K562 (cell line): Measurements from ENCODE around the gene KCNH2. TPM values are rescaled to one million over a fixed set of nuclear protein-coding genes. Genes with fewer than 3 reads are reported as not detected.

Source experiments
- ATAC-seq: fragments of 200-7000 bp; cut with Tn5 transposase; 3 replicates; pipeline ENCODE4 v1.9.1; 2020; ENCODE audit warnings: moderate library complexity
- BruUV-seq: library from RNA; stranded (reverse); fragments of 400-500 nt; replicated peaks from 2 replicates; lab custom pipeline; 2021; lab: Mats Ljungman, UMichigan
- CTCF ChIA-PET: fragments of 300-600 bp; formaldehyde crosslinking; extraction: SDS; loops from one replicate; lab custom pipeline; 2021; ENCODE audit warnings: low intra/inter-chr PET ratio; lab: Yijun Ruan, JAX
- POLR2A ChIA-PET: fragments of 300-600, 350-650 bp; sonication (Branson Sonifier 250); formaldehyde crosslinking; extraction: SDS; loops from one replicate; lab custom pipeline; 2021; ENCODE audit warnings: antibody characterized with exemption, inconsistent platforms; lab: Yijun Ruan, JAX
- DNase-seq, 4 experiments: peaks; one replicate each; pipeline versions ENCODE4 v3.0.0 to v3.0.0-alpha.2; 2011 to 2018; ENCODE audit warnings: low spot score in 3 of 4, mixed read lengths in 3 of 4; ENCODE audit errors: extremely low read depth in 1 of 4
- FAIRE-seq: peaks from 2 replicates; lab custom pipeline; 2011; peaks lifted over from hg19 to GRCh38; lab: Jason Lieb, UNC
- H2AFZ ChIP-seq: 2 replicates; pipeline ENCODE4 v1.6.0; 2011; ENCODE audit warnings: low read depth, low read length, control low read depth, inconsistent platforms
- H3K27ac ChIP-seq: fragments of 200-600 bp; 3 replicates; pipeline ENCODE4 v1.8.0; 2011; ENCODE audit warnings: low read depth, mild to moderate bottlenecking, control low read depth, inconsistent platforms, low read length, moderate library complexity, mixed read lengths; ENCODE audit errors: extremely low read depth
- H3K27me3 ChIP-seq, 2 experiments: fragments of 300-600 bp in 1 of 2; 2 replicates in 1 of 2; 3 replicates in 1 of 2; pipeline versions ENCODE4 v1.6.0 to v1.8.0; 2011; ENCODE audit warnings: inconsistent platforms in 2 of 2, low read length in 2 of 2, mild to moderate bottlenecking in 1 of 2, mixed read lengths in 1 of 2, moderate library complexity in 1 of 2; ENCODE audit not compliant: control insufficient read depth in 2 of 2, insufficient read depth in 2 of 2
- H3K36me3 ChIP-seq: fragments of 300-600 bp; 3 replicates; pipeline ENCODE4 v1.8.0; 2011; ENCODE audit warnings: mild to moderate bottlenecking, low read length, inconsistent platforms; ENCODE audit not compliant: control insufficient read depth, insufficient read depth
- H3K4me1 ChIP-seq, 2 experiments: fragments of 200-600 bp in 1 of 2; replicated peaks in 1 of 2; 2 replicates in 1 of 2; 3 replicates in 1 of 2; pipeline versions ENCODE4 v1.5.1 to v1.8.0; 2011; ENCODE audit warnings: inconsistent platforms in 2 of 2, low read length in 2 of 2, mild to moderate bottlenecking in 1 of 2, mixed read lengths in 1 of 2, moderate library complexity in 1 of 2; ENCODE audit not compliant: control insufficient read depth in 2 of 2, insufficient read depth in 2 of 2
- H3K4me2 ChIP-seq: 2 replicates; pipeline ENCODE4 v1.6.1; 2011; ENCODE audit warnings: low read length, control low read depth, inconsistent platforms, mixed read lengths; ENCODE audit not compliant: insufficient read depth
- H3K4me3 ChIP-seq: fragments of 200-600 bp; sonication (generic), shearing (Covaris generic); 2 replicates; pipeline ENCODE4 v1.5.1; 2016; ENCODE audit warnings: control low read depth, inconsistent platforms
- H3K79me2 ChIP-seq: fragments of 200-600 bp; 3 replicates; pipeline ENCODE4 v1.8.0; 2011; ENCODE audit warnings: low read length, inconsistent platforms; ENCODE audit not compliant: control insufficient read depth, insufficient read depth
- H3K9ac ChIP-seq, 2 experiments: 2 replicates each; pipeline versions ENCODE4 v1.6.0 to v1.6.1; 2011; ENCODE audit warnings: low read depth in 2 of 2, low read length in 2 of 2, control low read depth in 1 of 2, inconsistent platforms in 1 of 2, mild to moderate bottlenecking in 1 of 2, mixed read lengths in 1 of 2; ENCODE audit not compliant: insufficient read depth in 1 of 2
- H3K9me1 ChIP-seq: one replicate; pipeline ENCODE4 v1.6.0; 2011; ENCODE audit warnings: inconsistent platforms, mild to moderate bottlenecking, low read length, moderate library complexity; ENCODE audit not compliant: control insufficient read depth, insufficient read depth
- H3K9me3 ChIP-seq: replicated peaks from 2 replicates; pipeline ENCODE4 v1.5.1; 2011; ENCODE audit warnings: low read depth, low read length, inconsistent platforms; ENCODE audit not compliant: control insufficient read depth, insufficient read depth
- H4K20me1 ChIP-seq: replicated peaks from 2 replicates; pipeline ENCODE4 v1.6.1; 2011; ENCODE audit warnings: low read length, inconsistent platforms, mixed read lengths; ENCODE audit not compliant: control insufficient read depth, insufficient read depth
- ARHGAP35 ChIP-seq: fragments of 450-650 bp; IDR thresholded peaks from 2 replicates; pipeline ENCODE4 v1.6.1; 2018; ENCODE audit not compliant: partially characterized antibody
- ATF3 ChIP-seq, 2 experiments: fragments of 450-650 bp in 1 of 2; sonication (generic) in 1 of 2; formaldehyde crosslinking in 1 of 2; IDR thresholded peaks in 1 of 2; conservative IDR thresholded peaks in 1 of 2; 2 replicates each; pipeline versions ENCODE4 v1.6.1 to v1.8.1; 2016 to 2023; ENCODE audit warnings: mild to moderate bottlenecking in 2 of 2, moderate library complexity in 2 of 2, inconsistent platforms in 1 of 2, missing genetic modification reagents in 1 of 2
- KDM1A ChIP-seq, 2 experiments: fragments of 450-650 bp; IDR thresholded peaks; 2 replicates each; pipeline ENCODE4 v1.6.1; 2016; ENCODE audit warnings: mild to moderate bottlenecking in 2 of 2
- MIER1 ChIP-seq: fragments of 450-650 bp; IDR thresholded peaks from 2 replicates; pipeline ENCODE4 v1.6.1; 2016; ENCODE audit warnings: antibody characterized with exemption, mild to moderate bottlenecking, low read depth
- SFPQ ChIP-seq: fragments of 200-400 bp; formaldehyde crosslinking; IDR thresholded peaks from 2 replicates; pipeline ENCODE4 v1.6.1; 2017; ENCODE audit warnings: mild to moderate bottlenecking, low read depth, low read length, moderate library complexity
- SUPT5H ChIP-seq: fragments of 450-650 bp; IDR thresholded peaks from 2 replicates; pipeline ENCODE4 v1.6.1; 2016
- ZBED1 ChIP-seq: IDR thresholded peaks from 2 replicates; pipeline ENCODE4 v1.6.1; 2014
- ZNF695 ChIP-seq: fragments of 450-650 bp; formaldehyde crosslinking; IDR thresholded peaks from 2 replicates; pipeline ENCODE4 v1.4.0; 2020; ENCODE audit warnings: mild to moderate bottlenecking, moderate library complexity
- ZNF740 ChIP-seq, 3 experiments: fragments of 200-800 bp in 1 of 3; sonication (Bioruptor generic) in 1 of 3; sonication (generic) in 1 of 3; formaldehyde crosslinking in 1 of 3; IDR thresholded peaks; 2 replicates each; pipeline versions ENCODE4 v1.6.1 to v1.8.0; 2016 to 2022; ENCODE audit warnings: mild to moderate bottlenecking in 2 of 3, missing compliant biosample characterization in 2 of 3, missing genetic modification characterization in 2 of 3, missing genetic modification reagents in 1 of 3
- WGBS: fragments of 100-300 bp; shearing (Covaris generic); methylation state at CpG from one replicate; pipeline ENCODE4 v1.1.6; 2016; ENCODE audit warnings: low coverage, mixed read lengths; ENCODE audit not compliant: insufficient coverage; ENCODE audit errors: missing lambda C conversion rate; 5-methylcytosine and 5-hydroxymethylcytosine counted together
- in situ Hi-C: fragments of 300-500 bp; cut with MboI; formaldehyde crosslinking; loops from 4 replicates; pipeline ENCODE4 v1.15.0; 2018; ENCODE audit warnings: inconsistent platforms, mixed read lengths
- intact Hi-C: fragments of 100-400 bp; cut with micrococcal nuclease; formaldehyde crosslinking; loops from 2 replicates; pipeline ENCODE4 v1.14.2; 2022
- polyA plus RNA-seq, 8 experiments: library from polyadenylated mRNA; depleted of rRNA in 4 of 8; stranded (reverse) in 5 of 8; unstranded in 3 of 8; fragments of >200 nt; fragmentation: Nextera tagmentation in 2 of 8; fragmentation: Illumina TruSeq in 1 of 8; extraction: Ambion mirVana in 2 of 8; extraction: Trizol in 1 of 8; gene quantifications; 2 replicates each; pipeline versions ENCODE4 v1.2.1 to v1.2.3, GENCODE V29; 2011 to 2014; ENCODE audit warnings: inconsistent platforms in 1 of 8, missing spikeins in 1 of 8
- total RNA-seq, 7 experiments: library from RNA; depleted of rRNA in 6 of 7; stranded (reverse); fragments of >200 nt in 6 of 7; fragmentation: Illumina TruSeq in 2 of 7; extraction: Trizol in 2 of 7; gene quantifications; 2 replicates each; pipeline versions ENCODE4 v1.2.1 to v1.2.3, GENCODE V29; 2011 to 2021; ENCODE audit warnings: low replicate concordance in 1 of 7
- TF ChIP-seq, protein P1 (sequence below): IDR thresholded peaks from 2 replicates; pipeline ENCODE4 v1.6.1; 2011; ENCODE audit warnings: borderline replicate concordance, low read depth, mild to moderate bottlenecking, moderate library complexity, low read length; ENCODE audit not compliant: insufficient read depth, poor library complexity, severe bottlenecking
- TF ChIP-seq, protein P2 (sequence below): sonication (generic); formaldehyde crosslinking; IDR thresholded peaks from 2 replicates; pipeline ENCODE4 v1.8.0; 2022; ENCODE audit warnings: mild to moderate bottlenecking, low read depth, missing genetic modification reagents

KCNH2 gene
- total and polyA plus RNA-seq, 9 of the 15 experiments (the other 6 are each of a cell fraction or from before 2014, with no cell fraction given) = 18.1 to 368 (median 218) TPM

- Histone ChIP-seq H4K20me1 (peaks cover 8% of the 10 kb centered on the region; the same call in 1 of the 2 replicates), H3K36me3 (peaks cover 55% of the 10 kb centered on the region), H3K9me3 (no peaks in the 10 kb centered on the region), H3K9ac (peak overlapping the region in 1 of 2 experiments; percentile 81; a peak in 2 of 4 replicates), H3K79me2 (peaks cover 14% of the 10 kb centered on the region), H3K27me3 (no peaks in the 10 kb centered on the region), H3K4me2 (no peak overlapping the region), H3K4me1 (peaks cover 22 to 75% of the 10 kb centered on the region in 2 experiments), H3K27ac (no peak overlapping the region), H3K9me1 (peaks cover 5% of the 10 kb centered on the region), H3K4me3 (no peak overlapping the region), H2AFZ (no peak overlapping the region)
- CTCF ChIA-PET = no interaction called here
- ATAC-seq = peak; percentile 9
- no TSS peak for BruUV-seq
- no peak for DNase-seq
- FAIRE-seq = peak; percentile 51
- POLR2A ChIA-PET = interaction anchor here (0.6 to 3.8 kb wide), 10 partner anchors 9 to 260 kb away, joined by 3 to 20 read pairs (median 4); partner anchors contain the start of gene NOS3
- in situ Hi-C loops = no loop called here
- intact Hi-C loops = no loop called here
- WGBS = 53% methylated on average over 6 of the region's 6 CpGs
- TF ChIP-seq SFPQ = no peak
- TF ChIP-seq KDM1A (IDR thresholded peaks at IDR 0.05) = peak in 1 of 2 experiments; percentile 94; a peak in 2 of 4 replicates
- TF ChIP-seq ZBED1 = 0 out of 2 replicates have a peak, but pooled peaks have one; percentile 42
- TF ChIP-seq SUPT5H = peak; percentile 79
- TF ChIP-seq ARHGAP35 = peak; percentile 13
- no peak for TF ChIP-seq MIER1
- TF ChIP-seq ZNF740 (CRISPR knock-in tag; IDR thresholded peaks at IDR 0.05) = 0 out of 2 replicates have a peak, but pooled peaks have one; percentile 31
- no peak for TF ChIP-seq ZNF740 (tag; IDR thresholded peaks at IDR 0.05)
- TF ChIP-seq, protein P1, sequence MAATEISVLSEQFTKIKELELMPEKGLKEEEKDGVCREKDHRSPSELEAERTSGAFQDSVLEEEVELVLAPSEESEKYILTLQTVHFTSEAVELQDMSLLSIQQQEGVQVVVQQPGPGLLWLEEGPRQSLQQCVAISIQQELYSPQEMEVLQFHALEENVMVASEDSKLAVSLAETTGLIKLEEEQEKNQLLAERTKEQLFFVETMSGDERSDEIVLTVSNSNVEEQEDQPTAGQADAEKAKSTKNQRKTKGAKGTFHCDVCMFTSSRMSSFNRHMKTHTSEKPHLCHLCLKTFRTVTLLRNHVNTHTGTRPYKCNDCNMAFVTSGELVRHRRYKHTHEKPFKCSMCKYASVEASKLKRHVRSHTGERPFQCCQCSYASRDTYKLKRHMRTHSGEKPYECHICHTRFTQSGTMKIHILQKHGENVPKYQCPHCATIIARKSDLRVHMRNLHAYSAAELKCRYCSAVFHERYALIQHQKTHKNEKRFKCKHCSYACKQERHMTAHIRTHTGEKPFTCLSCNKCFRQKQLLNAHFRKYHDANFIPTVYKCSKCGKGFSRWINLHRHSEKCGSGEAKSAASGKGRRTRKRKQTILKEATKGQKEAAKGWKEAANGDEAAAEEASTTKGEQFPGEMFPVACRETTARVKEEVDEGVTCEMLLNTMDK = no peak
- TF ChIP-seq, protein P2, sequence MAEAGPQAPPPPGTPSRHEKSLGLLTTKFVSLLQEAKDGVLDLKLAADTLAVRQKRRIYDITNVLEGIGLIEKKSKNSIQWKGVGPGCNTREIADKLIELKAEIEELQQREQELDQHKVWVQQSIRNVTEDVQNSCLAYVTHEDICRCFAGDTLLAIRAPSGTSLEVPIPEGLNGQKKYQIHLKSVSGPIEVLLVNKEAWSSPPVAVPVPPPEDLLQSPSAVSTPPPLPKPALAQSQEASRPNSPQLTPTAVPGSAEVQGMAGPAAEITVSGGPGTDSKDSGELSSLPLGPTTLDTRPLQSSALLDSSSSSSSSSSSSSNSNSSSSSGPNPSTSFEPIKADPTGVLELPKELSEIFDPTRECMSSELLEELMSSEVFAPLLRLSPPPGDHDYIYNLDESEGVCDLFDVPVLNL = no peak
- TF ChIP-seq ZNF695 (CRISPR knock-in tag) = peak; percentile 6; the same call in 1 of the 2 replicates
- TF ChIP-seq ATF3 (IDR thresholded peaks at IDR 0.05) = peak; percentile 71
- no peak for TF ChIP-seq ATF3 (CRISPR knock-in tag; conservative IDR thresholded peaks at IDR 0.05)
Measured at GRCh38 chr7:150944066-150945042, 33.8 kb downstream of the KCNH2 start.
